Peyer's patch (tissue), 4 donors: Measurements from ENCODE around the gene NR6A1.

Experiments used
- POLR2A ChIP-seq, 2 donors: fragments of 450-650 bp; IDR thresholded peaks; one replicate each; pipeline ENCODE4 v1.5.1; 2017; ENCODE audit warnings: antibody characterized with exemption in 2 of 2, mild to moderate bottlenecking in 2 of 2, moderate library complexity in 2 of 2
- TF ChIP-seq, protein P1 (sequence below), 6 experiments: fragments of 450-650 bp in 4 of 6; fragments of 200-600 bp in 2 of 6; sonication (generic) in 1 of 6; IDR thresholded peaks; one replicate each; pipeline ENCODE4 v1.5.1; 2017 to 2019; ENCODE audit warnings: antibody characterized with exemption in 6 of 6, mild to moderate bottlenecking in 3 of 6, moderate library complexity in 1 of 6

DNA sequence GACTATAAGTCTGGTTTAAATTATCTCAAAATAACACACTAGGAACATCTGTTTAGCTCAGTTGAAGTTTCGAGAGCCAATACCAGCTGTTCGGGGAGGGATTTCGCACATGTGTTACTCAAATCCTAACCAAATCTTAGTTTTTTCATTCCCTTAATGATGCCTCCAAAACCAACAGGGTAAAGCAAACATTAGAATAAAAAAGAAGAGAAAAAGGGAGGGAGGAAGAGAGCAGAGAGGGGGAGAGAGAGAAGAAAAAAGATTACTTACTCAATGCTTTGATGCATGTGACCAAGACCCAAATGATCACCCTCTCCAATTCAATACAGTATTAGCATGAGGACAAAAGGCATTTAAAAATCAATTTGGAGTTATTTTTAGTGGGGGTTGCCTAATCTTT, 177.9 kb downstream of the NR6A1 start:
- TF ChIP-seq, protein P1, sequence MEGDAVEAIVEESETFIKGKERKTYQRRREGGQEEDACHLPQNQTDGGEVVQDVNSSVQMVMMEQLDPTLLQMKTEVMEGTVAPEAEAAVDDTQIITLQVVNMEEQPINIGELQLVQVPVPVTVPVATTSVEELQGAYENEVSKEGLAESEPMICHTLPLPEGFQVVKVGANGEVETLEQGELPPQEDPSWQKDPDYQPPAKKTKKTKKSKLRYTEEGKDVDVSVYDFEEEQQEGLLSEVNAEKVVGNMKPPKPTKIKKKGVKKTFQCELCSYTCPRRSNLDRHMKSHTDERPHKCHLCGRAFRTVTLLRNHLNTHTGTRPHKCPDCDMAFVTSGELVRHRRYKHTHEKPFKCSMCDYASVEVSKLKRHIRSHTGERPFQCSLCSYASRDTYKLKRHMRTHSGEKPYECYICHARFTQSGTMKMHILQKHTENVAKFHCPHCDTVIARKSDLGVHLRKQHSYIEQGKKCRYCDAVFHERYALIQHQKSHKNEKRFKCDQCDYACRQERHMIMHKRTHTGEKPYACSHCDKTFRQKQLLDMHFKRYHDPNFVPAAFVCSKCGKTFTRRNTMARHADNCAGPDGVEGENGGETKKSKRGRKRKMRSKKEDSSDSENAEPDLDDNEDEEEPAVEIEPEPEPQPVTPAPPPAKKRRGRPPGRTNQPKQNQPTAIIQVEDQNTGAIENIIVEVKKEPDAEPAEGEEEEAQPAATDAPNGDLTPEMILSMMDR (IDR thresholded peaks at IDR 0.05) = no peak
- TF ChIP-seq POLR2A (IDR thresholded peaks at IDR 0.05) = no peak
